ENCODE data around the gene HSPA12A.
A peak's percentile ranks its signal among the peaks of the same experiment; 100 is the strongest.

The HSPA12A gene, protein sequence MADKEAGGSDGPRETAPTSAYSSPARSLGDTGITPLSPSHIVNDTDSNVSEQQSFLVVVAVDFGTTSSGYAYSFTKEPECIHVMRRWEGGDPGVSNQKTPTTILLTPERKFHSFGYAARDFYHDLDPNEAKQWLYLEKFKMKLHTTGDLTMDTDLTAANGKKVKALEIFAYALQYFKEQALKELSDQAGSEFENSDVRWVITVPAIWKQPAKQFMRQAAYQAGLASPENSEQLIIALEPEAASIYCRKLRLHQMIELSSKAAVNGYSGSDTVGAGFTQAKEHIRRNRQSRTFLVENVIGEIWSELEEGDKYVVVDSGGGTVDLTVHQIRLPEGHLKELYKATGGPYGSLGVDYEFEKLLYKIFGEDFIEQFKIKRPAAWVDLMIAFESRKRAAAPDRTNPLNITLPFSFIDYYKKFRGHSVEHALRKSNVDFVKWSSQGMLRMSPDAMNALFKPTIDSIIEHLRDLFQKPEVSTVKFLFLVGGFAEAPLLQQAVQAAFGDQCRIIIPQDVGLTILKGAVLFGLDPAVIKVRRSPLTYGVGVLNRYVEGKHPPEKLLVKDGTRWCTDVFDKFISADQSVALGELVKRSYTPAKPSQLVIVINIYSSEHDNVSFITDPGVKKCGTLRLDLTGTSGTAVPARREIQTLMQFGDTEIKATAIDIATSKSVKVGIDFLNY

DNA sequence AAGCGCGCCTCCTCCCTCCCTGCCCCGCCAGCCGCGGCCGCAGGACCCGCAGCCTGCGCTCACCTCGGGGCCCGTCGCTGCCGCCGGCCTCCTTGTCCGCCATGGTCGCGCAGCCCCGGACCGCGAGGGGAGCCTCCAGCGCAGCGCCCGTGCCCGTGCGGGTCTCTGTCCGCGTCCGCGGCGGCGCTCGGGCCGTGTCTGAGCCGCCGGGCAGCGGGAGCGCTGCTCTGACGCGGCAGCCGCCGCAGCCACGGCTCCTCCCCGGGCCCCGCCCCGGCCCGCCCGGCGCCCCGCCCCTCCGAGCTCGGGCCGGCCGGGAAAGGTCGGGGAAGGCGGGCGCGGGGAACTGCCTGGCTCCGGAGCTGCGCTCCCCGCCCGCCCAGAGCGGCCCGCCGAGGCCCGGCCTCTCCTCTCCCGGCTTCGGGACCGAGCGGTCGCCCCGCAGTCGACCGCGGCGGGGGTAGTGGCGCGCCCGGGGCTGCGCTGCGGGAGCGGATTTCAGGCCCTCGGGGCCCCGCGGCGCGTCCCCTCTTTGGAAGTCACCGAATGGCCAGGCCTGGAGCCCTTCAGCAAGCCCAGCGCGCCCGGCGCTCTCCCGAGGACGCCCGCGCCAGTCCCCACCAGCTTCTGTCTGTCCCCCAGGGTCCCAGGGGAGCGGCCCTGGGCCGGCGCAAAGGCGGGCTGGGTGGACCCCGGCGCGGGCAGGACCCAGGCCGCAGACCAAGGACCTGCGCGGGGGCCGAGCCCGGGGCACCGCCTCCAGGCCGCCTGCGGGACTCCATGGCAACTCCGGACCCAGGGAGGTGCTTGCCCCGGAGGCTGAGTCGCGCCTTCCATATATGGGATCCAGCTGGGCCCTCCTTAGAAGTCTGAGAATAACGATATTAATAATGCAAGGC is at the start of gene HSPA12A:
Gene HSPA12A (minus strand): TSS at position 200 of the 899 bp plus-strand sequence. CDS start 97 bp downstream, at position 103.
- DNase-seq (ENCODE audit: insufficient read length, low spot score) (peak; percentile 86), FAIRE-seq (no peak)

DNA sequence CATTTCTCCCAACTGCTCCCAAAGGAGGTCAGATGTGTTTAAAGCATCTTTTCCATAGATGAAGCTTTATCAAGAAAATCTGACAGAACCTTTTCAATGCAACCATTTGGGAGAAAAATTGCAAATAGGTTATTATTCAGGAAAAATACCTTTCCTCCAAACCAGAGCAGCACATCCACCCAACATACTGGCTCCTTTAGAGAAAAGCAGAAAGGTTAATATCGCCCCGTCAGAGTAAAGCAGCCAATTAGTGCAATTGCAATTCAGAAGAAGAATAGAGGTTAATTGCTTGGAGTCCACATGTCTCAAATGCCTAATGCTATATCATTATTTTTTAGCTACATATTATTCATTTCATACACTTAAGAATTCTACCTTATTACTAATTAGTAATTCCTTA is 48.9 kb upstream of the HSPA12A start:
- no peak for DNase-seq (ENCODE audit: insufficient read length, low spot score)
- no peak for FAIRE-seq
- no peak for TF ChIP-seq POLR2A (IDR thresholded peaks at IDR 0.05; ENCODE audit: low read depth, low read length)

More for the DNA sequence above, at the start of gene HSPA12A:
- TF ChIP-seq POLR2A (IDR thresholded peaks at IDR 0.05; ENCODE audit: low read depth, low read length): peak; percentile 94

DNA sequence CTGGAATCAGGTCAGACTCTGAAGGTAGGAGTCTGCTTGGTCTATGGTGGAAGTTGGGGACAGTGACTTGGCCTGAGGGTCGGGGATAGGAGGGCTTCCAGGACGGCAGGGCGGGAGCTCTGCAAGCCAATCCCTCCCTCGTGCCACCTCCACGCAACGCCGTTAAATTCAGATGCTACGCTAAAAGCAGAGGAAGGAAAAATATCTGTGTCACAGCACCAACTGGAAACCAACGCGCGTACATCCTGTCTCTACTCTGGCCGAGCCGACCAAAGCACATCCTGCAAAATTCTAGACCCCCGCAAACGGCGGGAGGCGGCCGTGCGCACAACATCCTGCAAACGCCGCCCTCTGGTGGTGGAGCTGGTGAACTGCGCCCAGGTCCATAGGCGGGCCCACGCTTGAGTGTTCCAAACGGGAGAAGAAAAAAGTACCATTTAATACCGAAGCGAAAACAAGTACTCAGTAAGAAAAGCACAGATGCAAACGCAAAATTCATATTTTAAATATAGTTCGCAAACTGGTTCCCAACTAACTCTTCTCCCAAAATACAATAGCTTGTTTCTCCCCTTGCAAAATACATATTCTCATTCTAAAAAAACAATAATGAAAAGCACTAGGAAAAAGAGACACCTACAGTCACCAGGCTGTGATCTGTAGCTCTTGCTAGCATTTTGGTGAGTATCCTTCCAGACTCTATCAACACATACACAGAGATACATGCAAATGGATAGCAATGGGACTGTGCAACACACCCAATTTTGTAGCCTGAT is 45.7 kb upstream of the HSPA12A start:
- TF ChIP-seq POLR2A (IDR thresholded peaks at IDR 0.05; ENCODE audit: low read depth, low read length): no peak
- DNase-seq (ENCODE audit: insufficient read length, low spot score) (peak; percentile 36), FAIRE-seq (no peak)

DNA sequence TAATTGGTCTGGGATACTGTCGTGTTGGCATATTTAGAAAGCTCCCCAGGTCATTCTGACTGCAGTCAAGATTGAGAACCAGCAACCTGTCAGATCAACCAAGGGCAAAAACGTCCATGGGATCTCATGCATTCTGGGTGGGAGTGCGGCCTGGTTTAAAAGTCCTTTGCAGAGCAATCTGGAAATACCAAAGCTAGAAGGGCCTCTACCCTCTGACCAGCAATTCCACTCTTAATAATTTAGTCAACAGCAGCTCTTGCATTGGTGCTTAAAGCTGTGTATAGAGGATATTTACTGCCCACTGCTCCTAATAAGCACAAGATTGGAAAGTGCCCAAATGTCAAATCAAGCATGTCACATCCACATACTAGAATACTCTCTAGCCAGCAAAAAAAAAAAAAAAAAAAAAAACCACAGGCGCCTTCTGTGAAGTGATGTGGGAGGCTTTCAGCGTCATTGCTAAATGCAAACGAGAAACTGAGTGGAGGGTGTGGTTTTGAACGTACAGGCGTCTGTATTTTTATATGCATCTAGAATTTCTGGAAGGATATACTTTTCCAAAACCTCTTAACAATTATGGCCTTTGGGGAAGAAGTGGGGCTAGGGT is 44.8 kb upstream of the HSPA12A start:
- FAIRE-seq (no peak), DNase-seq (ENCODE audit: insufficient read length, low spot score) (no peak)
- no peak for TF ChIP-seq POLR2A (IDR thresholded peaks at IDR 0.05; ENCODE audit: low read depth, low read length)

DNA sequence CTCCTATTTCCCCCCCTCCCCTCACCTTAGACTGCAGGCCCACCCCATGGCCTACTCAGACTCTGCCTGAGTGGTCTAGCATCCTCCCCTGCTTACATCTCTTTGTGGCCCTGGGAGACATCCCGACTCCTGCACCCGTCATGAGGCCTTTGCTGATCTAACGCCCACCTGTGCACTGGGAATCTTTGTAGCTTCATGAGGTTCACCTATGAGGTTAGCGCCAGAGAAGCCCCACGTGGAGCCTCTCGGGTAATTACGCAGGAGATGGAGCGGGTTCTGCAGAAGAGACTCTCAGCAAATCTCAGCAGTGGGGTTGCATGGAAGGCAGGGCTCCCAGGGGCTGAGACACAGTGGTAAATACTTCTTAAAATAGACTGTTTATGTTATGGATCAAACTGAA is 43.5 kb upstream of the HSPA12A start:
- DNase-seq (ENCODE audit: insufficient read length, low spot score) (no peak), FAIRE-seq (no peak)
- TF ChIP-seq POLR2A (IDR thresholded peaks at IDR 0.05; ENCODE audit: low read depth, low read length): no peak

DNA sequence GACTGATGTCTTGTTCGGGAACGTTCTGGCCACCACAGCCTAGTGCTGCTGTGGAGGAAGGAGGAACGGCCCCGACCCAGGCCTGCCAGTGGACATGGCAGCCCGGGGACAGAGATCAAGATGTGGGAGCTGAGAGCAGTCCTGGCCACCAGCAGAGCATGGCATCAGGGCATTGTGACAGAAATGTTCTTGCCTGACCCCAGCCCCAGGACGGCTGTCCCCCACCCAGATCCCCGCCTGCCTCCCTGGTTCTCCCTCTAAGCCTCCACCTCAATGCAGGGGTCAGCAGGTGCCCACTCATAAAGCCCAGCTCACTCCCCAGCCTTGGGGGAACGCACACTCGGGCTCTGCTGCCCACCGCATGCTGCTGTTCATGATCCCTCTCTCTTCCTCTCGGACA is 42.9 kb upstream of the HSPA12A start:
- FAIRE-seq (no peak), DNase-seq (ENCODE audit: insufficient read length, low spot score) (no peak)
- TF ChIP-seq POLR2A (IDR thresholded peaks at IDR 0.05; ENCODE audit: low read depth, low read length): no peak

DNA sequence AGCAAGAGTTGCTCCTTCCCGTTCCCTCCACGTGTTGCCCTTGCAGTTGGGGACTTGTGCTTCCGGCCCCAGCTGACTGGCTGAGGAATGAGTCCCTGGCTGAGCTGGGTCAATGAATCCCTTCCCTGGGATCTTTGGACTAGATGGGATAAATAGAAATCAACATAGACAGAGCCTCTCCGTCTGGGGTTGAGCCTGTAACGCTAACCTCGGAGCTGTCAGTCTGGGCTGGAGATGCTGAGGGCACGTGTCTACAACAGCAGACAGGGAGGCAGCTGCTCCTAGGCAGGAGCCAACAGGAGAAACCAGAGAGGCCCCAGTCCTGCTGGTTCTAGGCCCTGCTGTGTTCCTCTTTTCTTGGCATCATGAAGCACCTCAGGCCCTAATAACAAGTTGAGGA is 42.3 kb upstream of the HSPA12A start:
- DNase-seq (ENCODE audit: insufficient read length, low spot score) (no peak), FAIRE-seq (no peak)

DNA sequence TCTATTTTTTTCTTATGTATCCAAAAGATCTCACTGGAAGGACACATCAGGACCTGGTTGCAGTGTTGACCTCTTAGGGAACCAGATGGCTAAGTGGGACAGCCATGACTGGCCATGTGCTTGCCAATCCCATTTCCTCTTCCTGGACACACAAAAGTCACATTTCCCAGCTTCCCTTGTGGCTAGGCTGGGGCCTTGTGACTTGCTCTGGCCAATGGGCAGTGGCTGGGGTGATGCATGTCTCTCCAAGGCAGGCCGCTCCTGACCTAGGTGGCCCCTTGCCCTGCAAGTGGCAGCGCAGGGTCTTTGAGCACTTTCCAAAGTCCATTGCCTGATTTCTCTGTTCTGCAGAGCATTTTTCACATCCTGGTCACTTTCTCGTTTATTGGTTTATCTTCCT is 41.7 kb upstream of the HSPA12A start:
- DNase-seq (ENCODE audit: insufficient read length, low spot score): no peak
- FAIRE-seq: no peak
- TF ChIP-seq POLR2A (IDR thresholded peaks at IDR 0.05; ENCODE audit: low read depth, low read length): no peak

More for the DNA sequence above, 42.3 kb upstream of the HSPA12A start:
- TF ChIP-seq POLR2A (IDR thresholded peaks at IDR 0.05; ENCODE audit: low read depth, low read length): no peak

DNA sequence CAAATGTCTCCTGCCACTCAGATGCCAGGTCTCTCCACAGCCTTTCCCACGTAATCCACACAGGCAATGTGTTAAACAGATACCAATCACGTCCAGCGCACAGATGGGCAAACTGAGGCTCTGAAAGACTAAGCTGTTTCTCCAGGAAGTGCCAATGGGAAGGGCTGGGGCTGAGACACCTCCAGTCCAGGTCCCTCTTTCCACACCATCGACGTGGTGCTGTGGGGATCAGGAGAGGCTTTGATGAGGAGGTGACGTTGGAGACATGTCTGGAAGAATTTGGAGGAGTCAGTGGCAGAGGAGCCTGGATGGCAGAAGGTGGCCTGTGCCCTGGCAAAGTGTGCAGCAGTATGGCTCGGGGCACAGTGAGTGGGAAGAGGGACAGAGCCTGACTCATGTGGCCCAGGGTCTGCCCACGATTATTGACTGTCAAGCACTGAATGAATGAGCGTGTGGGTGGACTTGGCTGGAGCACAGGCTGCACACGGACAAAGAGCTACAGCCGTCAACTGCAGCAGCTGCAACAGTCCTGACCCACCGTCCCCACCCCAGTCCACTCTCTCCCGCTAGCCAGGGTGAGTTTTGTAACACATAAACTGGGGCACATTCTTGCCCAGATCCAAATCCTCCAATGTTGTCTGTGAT is 40.8 kb upstream of the HSPA12A start:
- FAIRE-seq: no peak

DNA sequence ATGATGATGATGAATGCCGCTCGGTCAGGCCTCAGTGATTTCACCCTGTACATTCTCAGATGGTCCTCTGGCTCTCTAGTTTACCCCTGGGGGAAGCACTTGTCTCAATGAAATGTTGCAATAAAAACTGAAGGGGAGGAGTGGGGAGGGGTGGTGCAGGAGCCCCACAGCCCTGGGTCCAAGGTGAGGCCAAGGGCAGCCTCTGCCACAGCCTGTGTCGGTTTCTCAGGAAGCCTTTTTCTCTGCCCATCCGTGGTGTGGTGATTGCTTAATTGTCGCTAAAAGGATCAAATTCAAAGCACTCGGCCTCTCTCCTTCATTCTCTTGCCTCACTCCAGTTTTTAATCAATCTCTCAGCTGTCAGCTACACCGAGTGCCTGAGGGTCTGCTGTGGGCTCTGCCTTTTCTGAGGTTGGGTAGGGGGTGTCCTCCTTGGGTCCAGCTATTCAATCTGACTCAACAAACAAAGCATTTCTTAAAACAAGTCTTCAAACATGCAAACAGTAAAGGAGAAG is 39.1 kb upstream of the HSPA12A start:
- DNase-seq (ENCODE audit: insufficient read length, low spot score): no peak
- no peak for FAIRE-seq
- no peak for TF ChIP-seq POLR2A (IDR thresholded peaks at IDR 0.05; ENCODE audit: low read depth, low read length)

More for the DNA sequence above, 40.8 kb upstream of the HSPA12A start:
- TF ChIP-seq POLR2A (IDR thresholded peaks at IDR 0.05; ENCODE audit: low read depth, low read length): no peak
- DNase-seq (ENCODE audit: insufficient read length, low spot score): no peak

DNA sequence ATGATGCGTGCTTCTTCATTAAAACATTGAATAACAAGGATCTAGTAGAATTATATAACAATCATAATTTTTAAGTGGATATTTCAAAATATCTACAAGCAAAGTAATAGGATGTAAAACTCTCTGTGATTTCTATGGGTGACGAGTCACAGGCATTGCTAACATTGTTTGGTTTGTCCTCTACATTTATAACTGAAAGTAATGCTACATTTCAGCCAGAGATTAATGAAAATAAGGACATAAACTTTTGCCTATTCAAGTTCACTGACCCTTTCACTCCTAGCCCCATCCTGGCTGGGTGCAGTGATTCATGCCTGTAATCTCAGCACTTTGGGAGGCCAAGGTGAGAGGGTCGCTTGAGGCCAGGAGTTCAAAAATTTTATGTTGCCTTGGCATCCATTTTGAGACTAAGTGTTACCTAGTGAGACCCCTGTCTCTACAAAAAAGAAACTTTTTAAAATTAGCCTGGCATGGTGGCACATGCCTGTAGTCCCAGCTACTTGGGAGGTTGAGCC is 38.4 kb upstream of the HSPA12A start:
- FAIRE-seq: no peak
- DNase-seq (ENCODE audit: insufficient read length, low spot score): no peak
- no peak for TF ChIP-seq POLR2A (IDR thresholded peaks at IDR 0.05; ENCODE audit: low read depth, low read length)

DNA sequence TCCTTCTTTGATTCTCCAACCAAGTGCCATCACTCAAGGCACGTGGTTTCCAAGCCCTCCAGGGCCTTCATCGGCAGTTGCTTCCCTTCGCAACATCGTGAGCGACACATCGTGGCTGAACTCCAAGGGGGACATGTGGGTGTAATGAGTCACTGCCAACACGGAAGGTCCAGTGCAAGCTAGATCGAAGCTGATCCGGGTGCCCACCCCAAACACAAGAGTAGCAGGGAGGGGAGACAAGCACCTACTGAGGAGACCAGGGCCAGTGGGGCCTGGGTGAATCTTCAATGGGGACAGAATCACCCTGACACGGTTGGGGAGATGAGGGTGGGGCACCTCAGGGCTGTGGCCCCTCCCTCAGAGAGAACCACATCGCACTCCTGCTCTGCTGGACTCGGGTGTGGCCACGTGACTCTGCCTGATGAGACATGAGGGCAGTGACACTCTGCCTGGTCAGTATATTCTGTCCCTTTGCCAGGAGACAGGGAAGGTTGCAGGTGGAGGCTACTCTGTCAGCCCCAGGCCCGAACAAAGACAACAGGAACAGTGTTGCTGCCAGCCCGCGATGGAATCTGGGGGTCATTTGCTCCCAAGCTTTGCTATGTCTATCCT is 36.8 kb upstream of the HSPA12A start:
- FAIRE-seq (no peak), DNase-seq (ENCODE audit: insufficient read length, low spot score) (no peak)
- no peak for TF ChIP-seq POLR2A (IDR thresholded peaks at IDR 0.05; ENCODE audit: low read depth, low read length)

All from H54 (cell line).